GM19463 (cell line): Measurements from ENCODE around the gene ADAM12.

Source experiments
- ATAC-seq: cut with Tn5 transposase; IDR thresholded peaks from one replicate; pipeline ENCODE4 v1.9.1; 2021; ENCODE audit warnings: mild to moderate bottlenecking, moderate library complexity; ENCODE audit not compliant: unreplicated experiment

ADAM12 gene

DNA sequence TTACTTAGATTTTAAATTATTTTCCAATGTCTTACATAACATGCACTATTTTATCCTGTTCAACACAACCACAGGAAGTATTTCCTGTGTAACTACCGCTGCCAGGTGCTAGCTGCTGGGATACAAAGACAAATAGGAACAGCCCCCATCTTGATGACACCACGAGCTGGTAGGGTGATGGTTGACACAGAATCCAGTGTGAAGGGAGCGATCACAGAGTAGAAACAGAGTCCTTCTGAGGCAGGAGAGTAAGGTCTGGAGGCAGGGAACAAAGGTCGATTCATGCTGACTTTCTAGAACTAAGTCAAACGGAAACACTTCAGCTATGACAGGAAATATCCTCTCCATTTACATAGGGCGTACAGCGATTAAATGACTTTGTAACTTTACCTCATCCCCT, 232.3 kb downstream of the ADAM12 start:
- no peak for ATAC-seq

- no peak for ATAC-seq
These were observed 232.7 kb downstream of the ADAM12 start for GRCh38 chr10:126155528-126155927.

GRCh38 chr10:126153711-126154628, 234.3 kb downstream of the ADAM12 start:
- no peak for ATAC-seq

DNA sequence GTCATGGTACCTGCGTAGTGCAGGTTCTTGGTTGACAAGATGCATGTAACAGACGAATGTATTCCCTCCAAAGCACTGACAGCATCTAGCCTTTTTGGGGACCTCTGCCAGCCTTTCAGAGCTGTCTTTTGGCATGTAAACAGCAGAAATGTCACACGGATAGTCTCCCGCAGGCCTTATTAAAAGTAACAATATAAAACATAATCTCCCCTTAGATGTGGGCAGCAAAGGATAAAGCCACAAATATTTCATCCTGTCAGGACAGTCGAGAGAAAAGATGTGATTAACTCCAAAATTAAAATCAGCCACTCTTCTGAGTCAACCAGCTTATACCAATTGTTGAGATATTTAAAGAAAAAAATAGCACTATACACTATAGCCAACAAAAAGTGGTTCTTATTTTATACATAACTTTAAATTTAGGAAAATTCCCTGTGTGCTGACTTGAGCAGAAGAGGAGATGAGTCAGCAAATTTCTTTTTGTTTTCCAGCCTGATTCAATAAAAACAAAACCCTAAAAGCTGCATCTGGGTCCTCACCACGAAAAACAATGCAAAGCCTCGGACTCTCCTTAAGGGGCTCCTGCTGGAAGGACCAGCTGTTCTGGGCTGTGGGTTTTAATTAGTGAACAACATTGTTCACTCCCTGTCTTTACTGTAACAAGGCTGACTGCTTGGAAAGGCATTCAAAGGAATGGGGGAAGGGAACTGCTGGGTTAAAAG, 240.2 kb downstream of the ADAM12 start:
- no peak for ATAC-seq

GRCh38 chr10:126146771-126147170, 241.5 kb downstream of the ADAM12 start:
- ATAC-seq = no peak

DNA sequence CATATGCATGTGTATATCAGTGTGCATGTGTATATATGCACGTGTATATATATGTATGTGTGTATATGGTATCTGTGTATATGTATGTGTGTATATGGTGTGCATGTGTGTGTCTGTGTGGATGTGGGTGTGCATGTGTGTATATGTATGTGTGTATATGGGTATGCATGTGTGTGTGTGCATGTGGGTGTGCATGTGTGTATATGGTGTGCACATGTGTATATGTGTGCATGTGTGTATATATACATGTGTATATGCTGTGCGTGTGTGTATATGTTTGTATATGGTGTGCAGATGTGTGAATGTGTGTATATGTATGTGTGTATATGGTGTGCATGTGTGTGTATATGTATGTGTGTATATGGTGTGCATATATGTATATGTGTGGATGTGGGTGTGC, 245.2 kb downstream of the ADAM12 start:
- ATAC-seq = no peak

GRCh38 chr10:126140746-126141273, 247.5 kb downstream of the ADAM12 start:
- ATAC-seq = no peak

GRCh38 chr10:126137562-126138221, 250.6 kb downstream of the ADAM12 start:
- no peak for ATAC-seq

DNA sequence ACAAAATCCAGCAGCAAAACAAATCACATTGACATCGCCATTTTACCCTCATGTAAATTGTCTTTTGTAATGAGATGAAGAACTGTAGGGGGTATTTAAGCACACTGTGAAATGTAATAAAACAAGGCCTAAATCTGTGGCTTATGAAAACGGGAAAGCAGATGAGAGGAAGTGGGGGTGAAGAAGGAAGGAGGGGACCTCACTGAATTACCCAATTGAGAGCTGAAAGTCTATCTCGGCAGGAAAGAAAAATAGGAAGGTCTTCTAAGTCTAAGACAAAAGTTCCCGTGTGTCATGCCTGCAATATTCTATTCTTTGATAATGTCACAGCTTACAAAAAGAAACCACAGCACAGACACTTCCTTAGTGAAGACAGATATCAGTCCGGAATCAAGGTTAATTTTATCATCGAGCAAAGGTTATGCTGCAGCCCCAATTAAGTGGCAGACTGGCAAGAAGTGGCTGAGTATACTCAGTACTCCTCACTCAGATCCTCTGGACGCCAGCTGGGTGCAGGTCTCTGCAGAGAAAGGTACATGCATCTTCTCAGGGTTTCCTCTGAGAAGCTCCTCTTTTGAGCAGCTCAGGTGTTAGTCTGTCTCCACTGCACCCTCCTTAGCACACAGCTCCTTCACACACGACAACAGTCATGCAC, 252.2 kb downstream of the ADAM12 start:
- ATAC-seq = no peak

- no peak for ATAC-seq
These were observed 253.1 kb downstream of the ADAM12 start for GRCh38 chr10:126135177-126135576.

- no peak for ATAC-seq
These were observed 254.2 kb downstream of the ADAM12 start for GRCh38 chr10:126133906-126134656.

DNA sequence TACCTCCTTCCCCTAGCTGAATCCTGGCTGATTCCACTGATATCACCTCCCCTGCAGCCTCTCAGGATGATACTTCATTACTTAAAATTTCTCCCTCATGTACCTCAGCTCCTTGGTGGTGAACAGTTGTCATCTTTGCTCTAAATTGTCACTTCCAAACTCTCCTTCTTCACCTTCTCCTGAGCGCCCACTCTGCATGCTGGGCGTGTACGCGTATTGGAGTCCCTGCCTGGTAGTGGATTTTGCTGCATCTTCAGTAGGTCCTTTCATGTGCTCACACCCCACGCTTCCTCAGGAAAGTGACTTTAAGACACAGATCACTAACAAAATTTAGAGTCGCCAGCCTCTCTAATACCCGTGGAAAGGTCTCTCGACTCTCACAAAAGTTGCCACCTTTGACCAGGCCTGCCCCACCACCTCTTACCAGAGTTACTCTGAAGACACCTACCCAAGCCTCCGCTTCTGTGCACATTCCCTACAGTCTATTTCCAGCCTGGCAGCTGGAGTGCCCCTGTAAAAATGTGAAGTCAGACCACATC, 255.1 kb downstream of the ADAM12 start:
- no peak for ATAC-seq

GRCh38 chr10:126131341-126131740, 256.9 kb downstream of the ADAM12 start:
- no peak for ATAC-seq

DNA sequence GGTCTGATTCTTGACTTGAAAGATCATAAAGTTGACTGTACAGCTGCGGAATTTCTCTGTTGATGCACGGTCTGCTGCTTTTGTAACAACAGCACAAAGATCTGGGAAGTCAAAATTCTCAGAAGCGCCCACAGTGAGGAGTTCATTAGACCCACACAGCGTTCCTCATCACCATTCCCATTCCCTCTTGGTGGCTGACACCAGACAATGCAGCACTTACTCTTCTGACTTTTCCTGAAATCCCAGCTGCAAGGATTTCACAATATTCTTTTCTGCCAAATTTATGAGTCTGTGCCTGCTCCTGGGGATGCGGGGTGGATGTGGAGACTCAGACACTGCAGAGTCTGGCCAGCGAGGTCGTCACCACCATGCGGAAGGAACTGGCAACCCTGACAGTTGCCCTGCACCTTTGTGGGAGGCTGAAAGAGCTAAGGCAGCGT, 258.0 kb downstream of the ADAM12 start:
- ATAC-seq = no peak

- ATAC-seq = no peak
These were observed 259.3 kb downstream of the ADAM12 start for GRCh38 chr10:126129026-126129425.

DNA sequence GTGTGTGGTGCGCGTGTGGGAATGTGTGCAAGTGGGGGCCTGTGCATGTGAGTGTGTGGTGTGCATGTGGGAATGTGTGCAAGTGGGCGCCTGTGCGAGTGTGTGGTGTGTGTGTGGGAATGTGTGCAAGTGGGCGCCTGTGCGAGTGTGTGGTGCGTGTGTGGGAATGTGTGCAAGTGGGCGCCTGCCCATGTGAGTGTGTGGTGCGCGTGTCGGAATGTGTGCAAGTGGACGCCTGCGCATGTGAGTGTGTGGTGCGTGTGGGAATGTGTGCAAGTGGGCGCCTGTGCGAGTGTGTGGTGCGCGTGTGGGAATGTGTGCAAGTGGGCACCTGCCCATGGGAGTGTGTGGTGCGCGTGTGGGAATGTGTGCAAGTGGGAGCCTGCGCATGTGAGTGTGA, 259.7 kb downstream of the ADAM12 start:
- ATAC-seq = no peak

DNA sequence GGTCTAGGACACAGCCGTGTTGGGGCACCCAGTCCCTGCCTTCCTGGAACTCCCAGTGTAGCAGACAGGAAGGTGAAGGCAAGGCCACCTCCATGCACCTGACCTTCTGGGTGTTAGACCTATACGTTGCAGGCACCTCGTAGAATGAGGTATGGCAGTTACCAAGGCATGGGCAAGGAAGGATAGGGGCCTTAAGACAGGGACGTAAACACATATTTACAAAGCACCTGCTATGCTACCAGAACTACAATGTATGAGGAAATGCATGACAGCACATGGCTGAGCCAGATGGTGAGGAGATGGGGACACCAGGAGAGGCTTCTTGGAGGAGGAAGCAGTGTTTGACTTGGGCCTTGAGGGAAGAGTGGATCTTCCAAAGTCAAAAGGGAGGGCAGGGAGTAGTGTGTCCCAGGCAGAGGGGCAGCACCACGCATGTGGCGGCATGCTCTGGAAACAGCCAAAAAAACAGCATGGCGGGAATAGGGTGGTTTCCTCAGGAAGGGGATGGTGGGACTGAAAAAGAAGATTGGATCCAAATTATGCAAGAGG, 260.7 kb downstream of the ADAM12 start:
- no peak for ATAC-seq

GRCh38 chr10:126126866-126127265, 261.4 kb downstream of the ADAM12 start:
- ATAC-seq = no peak

DNA sequence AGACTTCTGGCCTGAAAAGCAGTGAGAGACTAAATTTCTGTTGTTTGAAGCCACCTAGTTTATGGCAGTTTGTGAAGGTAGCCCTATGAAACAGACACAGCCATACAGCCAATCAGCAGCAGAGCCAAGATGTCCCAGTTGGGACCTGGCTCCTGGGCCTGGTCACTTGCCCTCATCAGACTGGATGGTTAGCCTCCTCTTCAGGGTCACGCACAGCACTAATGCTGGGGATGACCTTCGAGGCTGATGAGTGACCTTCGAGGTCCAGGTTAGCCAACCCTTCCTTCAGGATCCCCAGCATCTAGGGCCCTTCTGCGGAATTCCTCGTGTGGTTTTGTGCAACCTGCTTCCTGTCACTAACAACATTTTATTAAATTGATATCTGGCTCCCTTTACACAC, 262.3 kb downstream of the ADAM12 start:
- no peak for ATAC-seq
